HepG2 (cell line): Measurements from ENCODE around the gene NCOA6. TPM values are rescaled to one million over a fixed set of nuclear protein-coding genes. Genes with fewer than 3 reads are reported as not detected.

ENCODE experiments used
- ATF4 ChIP-seq, 2 experiments: fragments of 450-650 bp in 1 of 2; sonication (generic) in 1 of 2; formaldehyde crosslinking; IDR thresholded peaks; 2 replicates each; pipeline versions ENCODE4 v1.5.0 to v1.8.0; 2020 to 2022; ENCODE audit warnings: mild to moderate bottlenecking in 1 of 2, missing genetic modification reagents in 1 of 2
- ERF ChIP-seq: IDR thresholded peaks from 2 replicates; pipeline ENCODE4 v1.6.1; 2018; ENCODE audit warnings: missing biosample characterization, missing genetic modification reagents
- FOXA1 ChIP-seq, 2 experiments: fragments of 450-650 bp in 1 of 2; sonication (generic) in 1 of 2; formaldehyde crosslinking in 1 of 2; IDR thresholded peaks; 2 replicates each; pipeline versions ENCODE4 v1.4.0 to v1.6.1; 2016 to 2020; ENCODE audit warnings: missing genetic modification reagents in 1 of 2
- FOXP4 ChIP-seq: sonication (generic); formaldehyde crosslinking; IDR thresholded peaks from 2 replicates; pipeline ENCODE4 v1.4.0; 2020; ENCODE audit warnings: missing genetic modification reagents
- GZF1 ChIP-seq: sonication (generic); formaldehyde crosslinking; IDR thresholded peaks from 2 replicates; pipeline ENCODE4 v1.5.1; 2020; ENCODE audit warnings: mild to moderate bottlenecking, missing genetic modification reagents
- MAFK ChIP-seq, 2 experiments: IDR thresholded peaks in 1 of 2; conservative IDR thresholded peaks in 1 of 2; 2 replicates each; pipeline ENCODE4 v1.6.1; 2011; ENCODE audit warnings: improper control_type of control experiment in 2 of 2, low read length in 2 of 2
- NFIB ChIP-seq: sonication (generic); formaldehyde crosslinking; IDR thresholded peaks from 2 replicates; pipeline ENCODE4 v1.9.0; 2021; ENCODE audit warnings: missing genetic modification reagents, mild to moderate bottlenecking, borderline replicate concordance
- NFKB2 ChIP-seq: sonication (generic); formaldehyde crosslinking; IDR thresholded peaks from 2 replicates; pipeline ENCODE4 v1.4.0; 2020; ENCODE audit warnings: missing genetic modification reagents, borderline replicate concordance
- ZBED4 ChIP-seq: sonication (generic); formaldehyde crosslinking; IDR thresholded peaks from 2 replicates; pipeline ENCODE4 v1.4.0; 2020; ENCODE audit warnings: missing genetic modification reagents, borderline replicate concordance
- ZNF121 ChIP-seq: sonication (generic); formaldehyde crosslinking; IDR thresholded peaks from 2 replicates; pipeline ENCODE4 v1.5.0; 2020; ENCODE audit warnings: mild to moderate bottlenecking, missing genetic modification reagents
- ZNF18 ChIP-seq: sonication (generic); formaldehyde crosslinking; IDR thresholded peaks from 2 replicates; pipeline ENCODE4 v1.8.0; 2022; ENCODE audit warnings: mild to moderate bottlenecking, missing genetic modification reagents; ENCODE audit not compliant: insufficient replicate concordance
- ZNF256 ChIP-seq: sonication (generic); formaldehyde crosslinking; conservative IDR thresholded peaks from 2 replicates; pipeline ENCODE4 v1.4.0; 2020; ENCODE audit warnings: missing genetic modification reagents
- ZNF33B ChIP-seq: sonication (generic); formaldehyde crosslinking; IDR thresholded peaks from 2 replicates; pipeline ENCODE4 v1.5.1; 2020; ENCODE audit warnings: mild to moderate bottlenecking, missing genetic modification reagents
- ZNF382 ChIP-seq: sonication (generic); formaldehyde crosslinking; IDR thresholded peaks from 2 replicates; pipeline ENCODE4 v1.5.0; 2020; ENCODE audit warnings: missing genetic modification reagents, mild to moderate bottlenecking, borderline replicate concordance
- ZNF431 ChIP-seq: sonication (generic); formaldehyde crosslinking; IDR thresholded peaks from 2 replicates; pipeline ENCODE4 v1.9.0; 2022; ENCODE audit warnings: missing genetic modification reagents, low read depth, mild to moderate bottlenecking, borderline replicate concordance
- ZNF546 ChIP-seq: sonication (generic); formaldehyde crosslinking; conservative IDR thresholded peaks from 2 replicates; pipeline ENCODE4 v1.8.1; 2023; ENCODE audit warnings: mild to moderate bottlenecking, missing genetic modification reagents
- ZNF672 ChIP-seq: sonication (generic); formaldehyde crosslinking; IDR thresholded peaks from 2 replicates; pipeline ENCODE4 v1.8.1; 2022; ENCODE audit warnings: missing genetic modification reagents
- polyA plus RNA-seq, 8 experiments: library from polyadenylated mRNA; depleted of rRNA in 3 of 8; stranded (reverse) in 7 of 8; unstranded in 1 of 8; fragments of >200 nt; fragmentation: Illumina TruSeq in 4 of 8; extraction: Trizol in 4 of 8; gene quantifications; 2 replicates each; pipeline versions ENCODE4 v1.2.1 to v1.2.3, GENCODE V29; 2011 to 2016; ENCODE audit warnings: low read depth in 4 of 8, missing spikeins in 1 of 8, mixed read lengths in 1 of 8; ENCODE audit not compliant: insufficient read depth in 1 of 8
- total RNA-seq, 5 experiments: library from RNA; depleted of rRNA; stranded (reverse); fragments of >200 nt; fragmentation: Illumina TruSeq; extraction: Trizol; gene quantifications; 2 replicates each; pipeline ENCODE4 v1.2.3, GENCODE V29; 2016; ENCODE audit warnings: low read depth in 1 of 5

NCOA6 gene
- total and polyA plus RNA-seq, 2 of the 13 experiments (the other 11 are each of a cell fraction or from before 2014, with no cell fraction given): 11.2 to 29.3 TPM

- TF ChIP-seq ZNF672 (no peak), ZNF382 (CRISPR knock-in tag) (no peak), ZNF121 (peak; percentile 85), ZNF33B (CRISPR knock-in tag) (no peak), FOXA1 (IDR thresholded peaks at IDR 0.05) (no peak), FOXA1 (CRISPR knock-in tag; IDR thresholded peaks at IDR 0.05) (no peak), NFKB2 (no peak), ZNF18 (CRISPR knock-in tag) (no peak), ZBED4 (CRISPR knock-in tag) (no peak), ZNF431 (CRISPR knock-in tag) (no peak), MAFK (conservative IDR thresholded peaks at IDR 0.05 in 1 of 2, IDR thresholded peaks at IDR 0.05 in 1 of 2; ENCODE audit: low read length in 2 of 2) (peak in 1 of 2 experiments; percentile 58; a peak in 2 of 4 replicates), ZNF256 (no peak), ATF4 (CRISPR knock-in tag; IDR thresholded peaks at IDR 0.05) (no peak), ZNF546 (CRISPR knock-in tag) (0 out of 2 replicates have a peak, but pooled peaks have one; percentile 52), GZF1 (no peak), ERF (CRISPR knock-in tag) (peak; percentile 53; the same call in 1 of the 2 replicates), FOXP4 (CRISPR knock-in tag) (peak; percentile 37; the same call in 1 of the 2 replicates), NFIB (CRISPR knock-in tag) (no peak)
Measured at GRCh38 chr20:34689486-34689885, 136.0 kb downstream of the NCOA6 start (continued).
